ENCODE data around the gene TXNRD3.

Gene TXNRD3

GRCh38 chr3:126672340-126672739 lies 17.4 kb upstream of the TXNRD3 start:
- no peak for DNase-seq (ENCODE audit: low read depth in 2 of 2)

- no peak for DNase-seq (ENCODE audit: low read depth in 2 of 2)
These were observed 16.6 kb upstream of the TXNRD3 start for GRCh38 chr3:126671521-126671920.

- no peak for DNase-seq (ENCODE audit: low read depth in 2 of 2)
These were observed 13.8 kb upstream of the TXNRD3 start for GRCh38 chr3:126668450-126669401.

- no peak for DNase-seq (ENCODE audit: low read depth in 2 of 2)
These were observed 12.9 kb upstream of the TXNRD3 start for GRCh38 chr3:126667631-126668449.

GRCh38 chr3:126666658-126667528 lies 12.0 kb upstream of the TXNRD3 start:
- no peak for DNase-seq (ENCODE audit: low read depth in 2 of 2)

GRCh38 chr3:126665959-126666657 lies 11.2 kb upstream of the TXNRD3 start:
- DNase-seq (ENCODE audit: low read depth in 2 of 2): no peak

GRCh38 chr3:126665221-126665936 lies 10.5 kb upstream of the TXNRD3 start:
- no peak for DNase-seq (ENCODE audit: low read depth in 2 of 2)

- DNase-seq (ENCODE audit: low read depth in 2 of 2): no peak
These were observed 9.8 kb upstream of the TXNRD3 start for GRCh38 chr3:126664591-126665214.

- no peak for DNase-seq (ENCODE audit: low read depth in 2 of 2)
These were observed 8.8 kb upstream of the TXNRD3 start for GRCh38 chr3:126663750-126664149.

GRCh38 chr3:126663257-126663656 lies 8.3 kb upstream of the TXNRD3 start:
- no peak for DNase-seq (ENCODE audit: low read depth in 2 of 2)

GRCh38 chr3:126661532-126662364 lies 6.8 kb upstream of the TXNRD3 start:
- no peak for DNase-seq (ENCODE audit: low read depth in 2 of 2)

- no peak for DNase-seq (ENCODE audit: low read depth in 2 of 2)
These were observed 5.3 kb upstream of the TXNRD3 start for GRCh38 chr3:126659915-126660886.

- DNase-seq (ENCODE audit: low read depth in 2 of 2): no peak
These were observed 3.7 kb upstream of the TXNRD3 start for GRCh38 chr3:126658584-126658983.

- DNase-seq (ENCODE audit: low read depth in 2 of 2): no peak
These were observed 3.0 kb upstream of the TXNRD3 start for GRCh38 chr3:126657901-126658300.

- DNase-seq (ENCODE audit: low read depth in 2 of 2): no peak
These were observed 1.6 kb upstream of the TXNRD3 start for GRCh38 chr3:126656371-126657134.

GRCh38 chr3:126655887-126656286 lies 963 bp upstream of the TXNRD3 start:
- DNase-seq (ENCODE audit: low read depth in 2 of 2): no peak

GRCh38 chr3:126649556-126650092 lies 5.3 kb downstream of the TXNRD3 start:
- no peak for DNase-seq (ENCODE audit: low read depth in 2 of 2)
